Stimulated activated CD4-positive, alpha-beta T cell treated with anti-CD3 and anti-CD28 coated beads, Interleukin-1b, Interleukin-23, amount 100 ng/mL, for 48 hours (primary cell): ENCODE data around the gene MUC21.
"Not testable (repeated sequence)": the region's sequence is repeated elsewhere in the genome, so short reads cannot be mapped to it uniquely, and the experiment has no call there.

Experiments used
- DNase-seq: peaks from one replicate; pipeline ENCODE4 v3.0.0-alpha.2; 2020

Gene MUC21

DNA sequence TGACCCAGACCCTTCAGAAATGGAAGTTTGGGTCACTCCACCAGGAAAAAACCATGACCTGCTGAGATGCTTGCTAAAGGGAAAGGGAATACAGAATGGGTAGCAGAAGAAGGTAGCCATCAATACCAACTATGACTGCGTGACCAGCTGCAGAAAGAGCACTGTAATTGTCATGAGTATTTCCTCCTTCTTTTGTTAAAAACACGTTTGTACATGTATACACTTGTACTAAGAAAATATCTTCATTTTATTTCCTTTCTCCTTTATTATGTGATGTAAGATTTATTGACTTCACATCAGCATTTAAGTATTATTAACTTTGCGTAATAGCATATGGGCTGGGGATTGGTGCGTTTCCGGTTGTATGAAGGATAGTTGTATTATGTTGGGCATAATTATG, 12.6 kb upstream of the MUC21 start:
- no peak for DNase-seq

DNA sequence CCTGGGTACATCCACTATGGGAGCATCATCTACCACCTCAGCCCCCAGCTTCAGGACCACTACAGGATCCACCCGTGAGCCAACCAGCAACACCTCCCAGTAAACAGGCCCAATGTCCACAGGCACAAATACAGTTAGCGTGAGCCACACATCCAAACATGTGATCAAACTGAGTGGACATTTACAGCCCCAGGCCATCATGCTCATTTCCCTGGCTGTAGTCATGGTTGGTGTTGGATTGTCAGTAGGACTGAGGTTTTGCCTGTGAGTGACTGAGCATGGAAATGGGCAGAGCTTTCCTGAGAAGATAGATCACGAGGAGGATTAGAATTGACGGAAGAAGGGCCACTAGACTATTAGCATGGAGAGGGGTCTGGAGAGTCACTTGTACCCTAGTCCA, 10.7 kb upstream of the MUC21 start:
- DNase-seq = no peak

DNA sequence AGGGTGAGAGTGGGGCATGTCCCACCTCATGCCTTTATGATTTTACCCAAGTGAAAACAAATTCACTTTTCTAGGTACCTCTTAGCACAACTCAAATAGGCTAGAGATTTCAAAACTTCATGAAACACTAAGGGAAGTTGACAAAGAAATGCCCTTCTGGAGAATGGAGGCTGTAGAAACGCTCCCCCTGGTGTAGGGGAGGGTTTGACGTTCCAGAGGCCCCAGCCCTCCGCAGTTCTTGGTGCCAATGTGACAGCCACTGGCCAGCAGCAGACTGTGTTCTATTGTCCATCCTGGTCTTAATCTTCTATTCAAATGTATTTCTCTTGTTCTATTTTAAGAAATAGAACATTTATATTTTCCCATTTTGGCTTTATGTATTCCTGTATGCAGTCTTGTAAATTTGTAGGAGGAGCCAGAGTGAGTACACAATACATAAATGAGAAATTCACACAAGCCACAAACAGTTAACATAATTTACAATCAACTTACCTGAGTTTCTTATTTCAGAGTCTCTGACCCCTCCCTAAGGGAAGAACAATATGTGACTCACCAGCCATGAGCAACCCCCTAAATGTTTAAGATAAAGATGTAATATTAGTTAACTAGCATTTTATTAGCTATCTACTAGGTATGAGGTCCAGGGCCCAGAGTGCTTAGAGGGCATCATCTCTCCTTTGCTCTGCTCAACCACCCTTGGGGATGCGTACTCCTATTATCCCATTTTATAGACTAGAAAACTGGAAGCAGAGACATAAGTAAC, 8.8 kb upstream of the MUC21 start:
- no peak for DNase-seq

DNA sequence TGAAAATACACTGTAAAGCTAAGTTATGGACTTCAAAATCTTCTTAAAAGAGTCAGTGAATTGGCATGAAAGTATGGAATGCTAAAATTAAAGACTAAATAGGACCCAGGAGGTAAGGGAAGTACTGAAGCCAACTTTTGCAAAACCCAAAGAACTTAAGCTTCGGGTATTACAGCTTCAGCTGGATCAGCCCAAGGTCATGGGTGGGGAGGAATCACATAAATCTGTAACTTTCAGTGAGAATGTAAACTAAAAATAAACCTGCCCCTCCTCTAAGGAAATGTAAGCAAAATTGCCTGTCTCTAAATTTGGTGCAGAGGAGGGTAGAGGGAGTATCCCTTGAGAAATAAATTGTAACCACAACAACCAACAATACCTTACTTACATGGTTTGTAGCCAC, 4.4 kb upstream of the MUC21 start:
- DNase-seq = no peak

DNA sequence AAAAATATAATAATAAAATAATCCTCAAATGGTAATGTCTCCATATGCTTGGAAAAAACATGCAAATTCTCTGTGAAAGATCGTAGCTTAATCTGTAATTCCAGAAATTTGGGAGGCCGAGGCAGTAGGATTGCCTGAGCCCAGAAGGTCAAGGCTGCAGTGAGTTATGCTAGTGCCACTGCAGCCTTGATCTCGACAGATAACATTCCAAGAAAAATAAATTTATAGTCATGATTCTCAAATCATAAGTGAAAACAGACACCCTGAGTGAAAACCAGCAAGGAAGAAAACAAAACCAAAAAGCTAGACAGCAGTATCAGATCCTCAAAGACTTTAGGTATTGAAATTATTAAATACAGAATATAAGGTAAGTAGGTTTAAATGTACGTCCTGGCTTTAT, 3.8 kb upstream of the MUC21 start:
- DNase-seq = no peak

DNA sequence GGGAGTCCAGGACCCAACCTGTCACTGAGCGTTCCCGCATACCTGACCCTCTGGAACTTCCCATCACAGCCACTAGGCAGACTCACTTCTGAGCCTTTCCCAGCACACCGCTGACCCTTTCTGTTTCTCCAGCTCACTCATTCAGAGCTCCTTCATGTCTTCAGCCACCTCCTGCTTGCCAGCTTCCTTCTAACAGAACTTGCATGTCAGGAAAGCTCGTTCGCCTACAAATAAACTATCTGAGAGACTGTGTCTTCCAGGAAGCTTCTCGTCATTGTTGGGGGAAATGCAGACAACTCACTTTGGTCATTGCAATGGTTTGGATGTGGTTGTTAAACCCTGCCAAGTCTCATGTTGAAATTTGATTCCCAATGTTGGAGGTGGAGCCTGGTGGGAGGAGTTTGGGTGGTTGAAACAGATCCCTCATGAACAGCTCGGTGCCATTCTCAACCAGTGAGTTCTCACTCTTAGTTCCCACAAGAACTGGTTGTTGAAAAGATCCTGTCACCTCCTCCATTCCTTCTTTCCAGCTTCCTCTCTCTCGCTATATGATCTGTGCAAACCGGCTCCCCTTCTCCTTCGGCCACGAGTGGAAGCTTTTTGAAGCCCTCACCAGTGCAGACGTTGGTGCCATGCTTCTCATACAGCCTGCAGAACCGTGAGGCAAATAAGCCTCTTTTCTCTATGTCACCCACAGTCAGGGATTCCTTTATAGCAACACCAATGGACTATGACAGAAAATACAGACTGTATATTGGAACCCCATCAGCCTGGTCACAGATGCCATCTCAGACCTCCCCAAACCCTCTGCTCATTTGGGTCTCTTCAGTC, 1.4 kb upstream of the MUC21 start:
- no peak for DNase-seq

DNA sequence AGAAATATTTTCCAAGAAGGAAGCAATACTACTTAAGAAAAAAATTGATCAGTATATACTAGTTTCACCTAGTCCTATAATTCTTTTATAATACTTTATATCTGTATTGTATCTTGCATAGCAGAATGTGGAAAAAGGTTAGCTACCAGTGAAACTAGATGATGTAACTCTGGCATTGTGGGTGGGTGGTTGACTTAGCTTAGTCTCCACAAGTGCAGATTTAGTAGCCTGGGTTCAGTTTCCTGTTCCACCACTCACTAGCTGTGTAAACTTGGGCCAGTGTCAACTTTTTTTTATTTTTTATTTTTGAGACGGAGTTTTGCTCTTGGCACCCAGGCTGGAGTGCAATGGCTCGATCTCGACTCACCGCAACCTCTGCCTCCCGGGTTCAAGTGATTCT, 2.0 kb downstream of the MUC21 start:
- no peak for DNase-seq

DNA sequence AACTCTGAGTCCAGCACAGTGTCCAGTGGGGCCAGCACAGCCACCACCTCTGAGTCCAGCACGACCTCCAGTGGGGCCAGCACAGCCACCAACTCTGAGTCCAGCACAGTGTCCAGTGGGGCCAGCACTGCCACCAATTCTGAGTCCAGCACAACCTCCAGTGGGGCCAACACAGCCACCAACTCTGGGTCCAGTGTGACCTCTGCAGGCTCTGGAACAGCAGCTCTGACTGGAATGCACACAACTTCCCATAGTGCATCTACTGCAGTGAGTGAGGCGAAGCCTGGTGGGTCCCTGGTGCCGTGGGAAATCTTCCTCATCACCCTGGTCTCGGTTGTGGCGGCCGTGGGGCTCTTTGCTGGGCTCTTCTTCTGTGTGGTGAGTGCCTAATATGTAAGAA, 3.8 kb downstream of the MUC21 start:
- DNase-seq = no peak

DNA sequence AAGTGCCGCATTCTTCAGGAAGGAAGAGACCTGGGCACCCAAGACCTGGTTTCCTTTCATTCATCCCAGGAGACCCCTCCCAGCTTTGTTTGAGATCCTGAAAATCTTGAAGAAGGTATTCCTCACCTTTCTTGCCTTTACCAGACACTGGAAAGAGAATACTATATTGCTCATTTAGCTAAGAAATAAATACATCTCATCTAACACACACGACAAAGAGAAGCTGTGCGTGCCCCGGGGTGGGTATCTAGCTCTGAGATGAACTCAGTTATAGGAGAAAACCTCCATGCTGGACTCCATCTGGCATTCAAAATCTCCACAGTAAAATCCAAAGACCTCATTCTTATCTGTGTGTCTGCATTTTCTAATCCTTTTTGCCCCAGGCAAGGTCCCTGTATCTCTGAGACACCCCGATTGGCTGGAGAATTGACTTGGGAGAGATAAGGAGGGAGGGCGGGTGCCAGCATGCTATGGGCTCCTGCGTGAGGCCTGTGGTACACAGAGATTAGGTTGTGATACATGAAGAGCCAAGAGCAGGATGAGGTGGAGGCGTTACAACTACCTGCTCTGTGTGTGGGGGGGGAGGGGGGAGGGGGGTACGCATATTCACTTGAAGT, 4.8 kb downstream of the MUC21 start:
- no peak for DNase-seq

DNA sequence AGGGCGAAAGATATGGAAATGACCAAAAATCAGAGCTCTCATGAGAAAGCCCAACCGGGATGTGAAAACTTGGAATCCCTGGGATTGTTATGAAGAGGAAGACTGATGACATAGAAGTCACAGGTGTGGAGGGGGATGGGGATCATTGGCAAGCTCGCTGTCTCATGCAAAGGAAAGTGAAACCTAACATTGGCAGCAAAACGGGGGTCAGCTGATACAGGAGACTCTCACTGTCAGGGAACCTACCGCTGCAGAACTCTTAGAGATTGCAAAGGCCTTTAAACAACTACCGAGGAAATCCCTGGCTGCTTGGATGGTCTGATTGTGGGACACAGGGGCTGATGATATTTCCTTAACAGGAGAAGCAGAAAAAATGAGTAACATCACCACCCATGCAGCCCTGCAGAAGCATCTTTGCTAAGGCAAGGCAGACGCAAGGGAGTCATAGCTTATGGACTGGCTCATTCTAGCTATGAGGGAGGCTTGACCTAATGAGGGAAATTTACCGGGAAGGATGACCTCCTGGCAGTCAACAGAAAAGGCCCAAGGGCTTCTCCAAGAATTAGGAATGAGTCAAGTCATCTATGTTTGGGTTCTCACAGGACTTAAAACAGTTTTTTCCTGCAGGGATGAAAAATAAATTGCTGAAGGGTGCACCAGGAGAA, 7.0 kb downstream of the MUC21 start:
- DNase-seq = no peak

DNA sequence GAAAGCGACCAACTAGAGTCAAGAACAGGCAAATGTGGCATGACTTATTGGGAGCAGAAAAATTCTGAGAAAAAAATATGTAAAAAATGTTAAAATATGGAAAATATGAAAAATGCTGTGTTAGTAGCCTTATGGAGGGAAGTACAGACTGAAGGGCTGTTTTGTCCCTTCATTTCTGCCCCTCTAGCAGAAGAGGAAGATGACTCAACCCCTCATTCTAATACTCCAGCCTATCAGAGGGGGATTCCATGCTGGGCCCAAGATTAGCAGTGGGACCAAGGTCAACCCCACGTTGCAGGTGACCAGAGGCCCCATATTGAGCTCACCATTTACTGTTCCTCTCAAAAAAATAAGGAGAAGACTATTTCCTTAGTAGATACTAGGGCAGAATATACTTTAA, 8.4 kb downstream of the MUC21 start:
- DNase-seq = no peak

DNA sequence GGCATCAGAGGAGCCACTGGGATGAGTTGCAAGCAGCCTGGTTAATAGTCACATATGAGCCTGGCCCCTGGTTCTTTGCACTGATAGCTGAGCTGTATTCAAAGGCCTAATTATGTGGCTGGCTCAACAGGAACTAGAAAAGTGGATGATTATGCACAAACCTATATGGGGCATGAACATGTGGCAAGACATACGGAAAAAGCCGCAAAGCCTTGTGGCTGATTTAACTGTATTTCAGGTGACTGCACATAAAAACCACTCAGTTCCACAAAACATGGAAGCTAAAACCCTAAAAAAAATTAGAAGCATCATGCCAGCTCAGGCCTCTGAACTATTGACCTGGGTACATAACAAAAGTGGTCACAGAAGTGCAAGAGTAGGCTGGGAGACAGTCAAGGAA, 13.8 kb downstream of the MUC21 start:
- DNase-seq = no peak

DNA sequence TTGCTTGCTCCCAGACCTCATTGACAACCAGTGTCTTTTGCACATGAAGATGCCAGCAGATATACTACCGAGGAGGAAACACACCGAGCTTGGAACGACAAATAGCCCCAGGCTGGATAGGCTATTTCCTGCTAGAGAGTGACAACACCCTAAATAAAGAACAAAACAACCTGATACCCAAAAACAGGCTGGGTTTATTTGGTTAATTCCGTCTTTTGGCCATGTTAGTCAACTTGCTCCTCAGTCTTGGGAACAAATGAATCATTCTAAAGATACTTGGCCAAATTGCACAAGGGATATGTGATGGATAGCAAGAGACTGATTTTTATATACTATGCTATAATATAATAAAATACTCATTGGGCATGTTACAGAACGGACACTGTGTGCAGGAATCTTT, 15.3 kb downstream of the MUC21 start:
- DNase-seq = no peak

DNA sequence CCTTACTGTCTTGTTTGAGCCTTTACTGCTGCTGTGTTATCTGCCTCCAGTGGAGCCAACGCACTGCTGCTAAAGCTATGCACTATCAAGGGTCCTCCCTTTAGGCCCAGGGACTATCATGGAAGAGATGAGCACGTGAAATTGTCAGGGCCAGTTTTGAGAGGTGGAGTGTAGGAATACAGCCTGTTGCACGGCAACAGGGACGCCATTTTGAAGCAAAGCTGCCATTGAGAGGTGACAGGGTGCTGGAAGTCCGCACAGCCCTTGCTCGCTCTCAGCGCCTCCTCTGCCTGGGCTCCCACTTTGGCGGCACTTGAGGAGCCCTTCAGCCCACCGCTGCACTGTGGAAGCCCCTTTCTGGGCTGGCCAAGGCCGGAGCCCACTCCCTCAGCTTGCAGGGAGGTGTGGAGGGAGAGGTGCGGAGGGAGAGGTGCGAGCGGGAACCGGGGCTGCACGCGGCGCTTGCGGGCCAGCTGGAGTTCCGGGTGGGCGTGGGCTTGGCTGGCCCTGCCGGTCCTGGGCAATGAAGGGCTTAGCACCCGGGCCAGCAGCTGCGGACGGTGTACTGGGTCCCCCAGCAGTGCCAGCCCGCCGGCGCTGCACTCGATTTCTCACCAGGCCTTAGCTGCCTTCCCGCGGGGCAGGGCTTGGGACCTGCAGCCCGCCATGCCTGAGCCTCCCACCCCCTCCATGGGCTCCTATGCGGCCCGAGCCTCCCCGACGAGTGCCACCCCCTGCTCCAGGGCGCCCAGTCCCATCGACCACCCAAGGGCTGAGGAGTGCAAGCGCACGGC, 16.7 kb downstream of the MUC21 start:
- not testable (repeated sequence) for DNase-seq

DNA sequence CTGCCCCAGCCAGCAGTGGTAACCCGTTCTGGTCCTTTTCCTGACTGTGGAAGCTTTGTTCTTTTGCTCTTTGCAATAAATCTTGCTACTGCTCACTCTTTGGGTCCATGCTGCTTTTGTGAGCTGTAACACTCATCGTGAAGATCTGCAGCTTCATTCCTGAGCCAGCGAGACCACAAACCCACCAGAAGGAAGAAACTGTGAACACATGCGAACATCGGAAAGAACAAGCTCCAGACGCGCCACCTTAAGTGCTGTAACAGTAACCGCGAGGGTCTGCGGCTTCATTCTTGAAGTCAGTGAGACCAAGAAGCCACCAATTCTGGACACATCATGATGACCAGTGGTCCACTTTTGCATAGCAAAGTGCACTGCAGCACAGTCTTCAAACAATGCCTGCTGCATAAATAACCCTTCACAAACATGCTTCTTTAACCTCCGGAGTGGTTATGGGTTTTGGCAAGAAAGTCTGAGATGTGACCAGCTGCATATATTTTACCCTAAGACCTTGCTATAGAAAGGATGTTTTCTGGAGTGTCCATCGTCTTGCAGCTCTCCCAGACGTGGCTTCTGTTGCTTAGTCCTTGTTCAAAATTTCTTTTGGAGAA, 17.9 kb downstream of the MUC21 start:
- DNase-seq = no peak

DNA sequence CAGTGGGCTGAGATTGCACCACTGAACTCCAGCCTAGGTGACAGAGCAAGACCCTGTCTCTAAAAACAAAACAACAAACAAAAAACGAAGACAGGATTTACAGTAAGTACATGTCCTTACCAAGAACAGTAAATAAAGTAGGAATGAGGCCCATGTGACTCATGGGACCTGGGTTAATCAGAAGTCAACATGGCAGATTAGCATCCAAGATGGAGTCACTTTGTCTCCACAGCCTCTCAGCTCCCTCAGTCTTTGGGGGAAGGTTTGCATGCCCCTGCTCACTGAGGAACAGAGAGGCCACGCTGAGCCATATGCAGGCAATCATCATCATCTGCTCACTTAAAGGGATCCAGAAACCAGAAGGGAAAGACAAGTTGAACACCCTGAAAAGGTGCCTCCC, 19.0 kb downstream of the MUC21 start:
- DNase-seq = no peak

DNA sequence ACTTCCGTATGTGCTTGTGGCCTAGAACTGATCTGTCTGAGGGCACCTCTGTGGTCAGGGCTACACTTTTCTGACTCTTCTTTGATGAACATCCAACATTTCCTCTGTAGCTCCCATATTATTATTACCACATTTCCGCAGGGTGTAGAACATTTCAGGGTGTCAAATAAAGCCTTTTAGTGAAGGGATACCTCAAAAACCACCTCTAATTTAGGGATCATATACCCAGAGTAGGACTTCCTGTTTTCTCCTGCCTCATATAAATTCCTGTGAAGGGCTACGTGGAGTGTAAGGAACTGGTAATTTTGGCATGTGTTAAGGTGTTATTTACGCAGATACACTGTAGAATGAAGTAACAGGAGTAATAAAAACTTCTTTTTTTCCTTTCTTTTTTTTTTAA, 21.3 kb downstream of the MUC21 start:
- no peak for DNase-seq

DNA sequence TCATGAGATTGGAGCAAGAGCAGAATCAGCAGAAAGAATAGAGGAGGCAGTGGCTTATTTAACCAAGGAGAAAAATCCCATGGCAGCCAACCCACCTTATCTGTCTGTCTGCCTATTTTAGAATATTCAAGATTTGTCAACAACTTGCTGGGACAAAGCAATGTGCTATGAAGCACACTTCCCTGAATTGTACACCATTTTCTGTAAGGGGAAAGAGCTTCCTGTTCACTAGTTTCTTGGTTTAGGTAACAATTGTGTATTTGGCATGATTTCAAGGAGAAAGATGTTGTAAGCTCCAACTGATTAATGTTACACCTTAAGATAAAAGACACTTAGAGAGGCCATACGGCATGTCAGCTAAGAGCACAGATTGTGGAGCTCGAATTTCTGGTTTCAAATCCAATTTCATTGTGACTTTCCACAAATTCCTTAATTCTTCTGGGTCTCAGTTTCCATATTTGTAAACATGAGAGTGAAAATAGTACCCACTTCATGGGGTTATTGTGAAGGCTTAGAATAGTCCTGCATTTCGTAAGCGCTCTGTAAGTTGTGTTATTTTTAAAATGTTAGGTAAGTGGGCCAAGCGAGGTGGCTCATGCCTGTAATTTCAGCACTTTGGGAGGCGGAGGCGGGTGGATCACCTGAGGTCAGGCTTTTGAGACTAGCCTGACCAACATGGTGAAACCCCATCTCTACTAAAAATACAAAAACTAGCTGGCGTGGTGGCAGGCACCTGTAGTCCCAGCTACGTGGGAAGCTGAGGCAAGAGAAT, 21.9 kb downstream of the MUC21 start:
- no peak for DNase-seq

DNA sequence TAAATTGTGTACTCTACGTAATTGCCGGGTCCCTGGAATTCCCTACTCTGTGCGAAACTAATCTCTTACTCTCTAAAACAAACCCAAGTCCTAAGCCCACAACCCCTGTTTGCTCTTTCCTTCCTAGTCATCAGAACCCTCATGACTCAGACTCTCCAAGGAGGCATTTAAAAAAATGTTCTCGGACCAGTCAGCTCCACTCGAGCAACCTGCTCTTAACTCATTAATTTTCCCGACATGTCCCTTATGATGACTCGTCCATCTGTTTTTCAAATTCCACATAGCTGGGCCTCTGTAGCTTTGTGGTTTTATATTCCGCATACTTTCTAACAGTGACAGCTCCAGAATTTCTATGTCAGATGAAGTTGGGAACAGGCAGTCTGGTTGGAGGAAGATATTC, 24.2 kb downstream of the MUC21 start:
- no peak for DNase-seq

DNA sequence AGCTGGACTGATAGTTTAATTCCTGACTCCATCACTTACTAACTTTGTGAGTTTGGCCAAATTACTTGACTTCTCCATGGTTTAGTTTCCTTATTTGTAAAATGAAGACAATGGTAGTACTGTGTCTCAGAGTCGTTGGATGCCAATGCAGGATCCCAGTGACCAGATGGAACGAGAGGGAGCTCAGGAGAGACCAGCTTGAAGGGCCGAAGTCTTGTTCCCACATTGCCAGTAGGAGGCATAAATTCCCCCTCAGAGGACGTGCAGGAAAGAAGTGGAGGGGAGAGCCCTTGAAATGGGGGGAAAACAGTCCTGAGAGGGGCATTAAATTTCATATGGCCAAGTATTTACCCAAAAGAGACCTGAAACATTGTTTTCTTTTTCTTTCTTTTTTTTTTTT, 24.6 kb downstream of the MUC21 start:
- no peak for DNase-seq

DNA sequence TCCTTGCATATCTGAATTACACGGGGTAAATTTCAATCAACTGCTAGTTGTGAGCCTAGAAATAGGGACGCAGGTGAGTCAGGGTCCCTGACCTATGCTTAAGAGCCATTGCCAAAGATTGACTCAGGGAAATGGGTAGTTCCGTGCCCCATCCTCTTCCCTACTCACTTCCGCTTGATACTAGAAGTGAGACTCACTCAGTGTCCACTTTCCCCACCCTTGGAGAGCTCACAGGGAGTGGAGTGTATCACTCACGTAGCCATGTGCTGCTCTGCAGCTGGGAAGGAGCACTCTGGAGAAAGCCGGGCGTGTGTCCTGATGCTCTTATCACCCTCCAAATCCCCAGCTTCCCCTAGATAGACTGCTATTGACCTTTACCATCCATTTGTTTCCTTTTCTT, 26.2 kb downstream of the MUC21 start:
- no peak for DNase-seq
